VCaP (cell line): ENCODE results near the gene DHRS1.

Experiments used
- H3K27ac ChIP-seq: fragments of 450-650 bp; 2 replicates; pipeline ENCODE4 v1.5.1; 2017
- TF ChIP-seq, protein P1 (sequence below): fragments of 450-650 bp; conservative IDR thresholded peaks from 2 replicates; pipeline ENCODE4 v1.5.1; 2017; ENCODE audit warnings: mild to moderate bottlenecking, moderate library complexity

The DHRS1 gene

DNA sequence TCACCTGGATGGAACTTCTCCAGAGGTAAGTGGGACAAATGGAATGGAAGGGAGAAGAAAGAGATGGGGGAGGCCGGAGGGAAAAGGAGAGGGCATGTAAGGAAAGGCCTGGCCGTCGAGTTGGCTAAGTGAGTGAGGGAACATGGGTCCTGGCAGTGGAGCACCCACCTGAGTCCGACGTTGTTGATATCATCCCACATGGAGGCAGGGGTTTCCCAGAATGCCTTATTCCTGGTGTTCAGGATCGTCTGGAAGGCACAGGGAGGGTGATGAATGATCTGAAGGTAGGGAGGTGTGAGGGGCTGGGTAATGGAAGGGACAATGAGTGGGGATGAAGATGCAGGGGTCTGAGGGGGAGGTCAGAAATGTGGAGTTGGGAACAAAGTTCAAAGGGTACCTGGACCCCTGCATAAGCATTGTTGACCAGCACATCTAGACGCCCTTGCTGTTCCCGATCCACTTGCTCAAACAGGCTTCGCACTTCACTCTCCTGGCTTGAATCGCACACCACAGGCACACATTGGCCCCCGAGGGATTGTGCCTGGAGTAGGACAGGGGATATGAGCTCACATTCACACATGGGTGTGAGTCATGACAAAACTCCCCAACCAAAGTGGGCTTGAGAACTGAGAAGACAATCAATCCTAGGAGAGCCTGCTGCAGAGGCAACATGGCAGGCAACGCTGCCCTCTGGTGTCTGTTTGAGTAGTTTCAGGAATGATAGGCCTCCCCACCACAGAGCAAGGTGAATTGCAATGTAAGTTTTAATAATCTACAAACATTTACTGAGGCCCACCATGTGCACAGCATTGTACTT is 3.0 kb downstream of the DHRS1 start:
- TF ChIP-seq, protein P1, sequence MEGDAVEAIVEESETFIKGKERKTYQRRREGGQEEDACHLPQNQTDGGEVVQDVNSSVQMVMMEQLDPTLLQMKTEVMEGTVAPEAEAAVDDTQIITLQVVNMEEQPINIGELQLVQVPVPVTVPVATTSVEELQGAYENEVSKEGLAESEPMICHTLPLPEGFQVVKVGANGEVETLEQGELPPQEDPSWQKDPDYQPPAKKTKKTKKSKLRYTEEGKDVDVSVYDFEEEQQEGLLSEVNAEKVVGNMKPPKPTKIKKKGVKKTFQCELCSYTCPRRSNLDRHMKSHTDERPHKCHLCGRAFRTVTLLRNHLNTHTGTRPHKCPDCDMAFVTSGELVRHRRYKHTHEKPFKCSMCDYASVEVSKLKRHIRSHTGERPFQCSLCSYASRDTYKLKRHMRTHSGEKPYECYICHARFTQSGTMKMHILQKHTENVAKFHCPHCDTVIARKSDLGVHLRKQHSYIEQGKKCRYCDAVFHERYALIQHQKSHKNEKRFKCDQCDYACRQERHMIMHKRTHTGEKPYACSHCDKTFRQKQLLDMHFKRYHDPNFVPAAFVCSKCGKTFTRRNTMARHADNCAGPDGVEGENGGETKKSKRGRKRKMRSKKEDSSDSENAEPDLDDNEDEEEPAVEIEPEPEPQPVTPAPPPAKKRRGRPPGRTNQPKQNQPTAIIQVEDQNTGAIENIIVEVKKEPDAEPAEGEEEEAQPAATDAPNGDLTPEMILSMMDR: peak; percentile 80
- H3K27ac ChIP-seq: no peak overlapping the region

DNA sequence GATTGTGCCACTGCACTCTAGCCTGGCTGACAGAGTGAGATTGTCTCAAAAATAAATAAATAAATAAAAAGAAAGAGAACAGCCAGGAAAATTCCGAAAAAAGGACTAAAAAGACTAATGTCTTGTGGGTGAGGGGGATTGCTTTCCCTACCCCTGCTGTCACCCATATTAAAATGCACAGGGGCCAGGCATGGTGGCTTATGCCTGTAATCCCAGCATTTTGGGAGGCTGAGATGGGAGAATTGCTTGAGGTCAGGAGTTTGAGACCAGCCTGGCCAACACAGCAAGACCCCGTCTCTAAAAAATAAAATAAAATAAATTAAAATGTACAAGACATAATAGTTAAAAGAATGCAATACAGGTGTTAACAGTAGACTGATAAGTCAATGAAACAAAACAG is 6.1 kb downstream of the DHRS1 start:
- TF ChIP-seq, protein P1: no peak

GRCh38 chr14:24292118-24292807 is 7.3 kb downstream of the DHRS1 start:
- TF ChIP-seq, protein P1: no peak

More for the DNA sequence above, 6.1 kb downstream of the DHRS1 start:
- no peak overlapping the region for H3K27ac ChIP-seq

DNA sequence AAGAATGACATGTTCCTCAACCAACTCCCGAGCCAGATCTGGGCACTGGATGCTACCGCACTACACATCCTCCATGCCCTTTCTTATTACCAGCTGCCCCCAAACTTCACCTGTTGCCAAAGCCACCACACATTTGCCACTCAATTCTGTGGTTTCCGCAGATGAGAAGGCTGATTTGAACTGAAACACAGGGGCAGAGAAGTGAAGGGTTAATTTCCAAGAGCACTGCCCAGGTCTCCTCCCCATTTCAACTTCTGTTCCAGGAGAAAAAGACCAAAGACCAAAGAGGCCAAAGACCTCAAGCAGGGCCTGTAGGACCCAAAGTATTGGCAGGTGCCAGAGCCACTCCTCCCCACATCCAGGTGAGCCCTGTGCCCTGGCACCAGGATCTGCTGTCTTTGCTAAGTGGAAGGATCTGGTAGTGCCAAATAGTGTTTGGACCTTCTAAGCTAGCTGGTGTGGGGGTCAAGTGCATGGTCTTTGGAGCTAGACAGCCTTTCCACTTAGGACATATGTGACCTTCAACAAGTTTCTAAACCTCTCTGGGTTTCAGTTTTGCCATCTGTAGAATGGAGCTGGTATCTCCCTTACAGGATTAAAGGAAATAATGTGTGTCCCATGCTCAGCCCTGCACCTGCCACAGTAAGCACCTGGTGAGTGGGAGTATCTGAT is 8.0 kb downstream of the DHRS1 start:
- TF ChIP-seq, protein P1: no peak
- H3K27ac ChIP-seq: no peak overlapping the region

More at GRCh38 chr14:24292118-24292807, 7.3 kb downstream of the DHRS1 start:
- H3K27ac ChIP-seq: no peak overlapping the region

DNA sequence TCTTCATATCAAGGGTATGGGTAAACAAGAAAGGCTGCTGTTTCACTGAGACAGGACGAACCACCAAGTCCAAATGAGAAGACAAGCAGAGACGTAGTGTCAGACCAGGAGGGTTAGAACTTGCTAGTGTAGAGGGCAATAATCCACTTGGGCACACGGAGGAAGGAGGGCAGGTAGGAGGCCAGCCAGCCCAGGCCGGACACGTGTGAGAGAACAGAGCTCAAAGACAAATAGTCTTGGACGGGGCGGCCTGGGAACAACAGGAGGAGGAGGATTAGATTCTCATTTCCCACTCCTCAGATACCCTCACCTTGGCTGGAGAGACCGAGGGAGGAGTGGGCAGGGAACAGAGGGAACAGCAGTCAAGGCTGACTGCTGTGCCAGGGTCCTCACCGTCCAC is 8.8 kb downstream of the DHRS1 start:
- no peak overlapping the region for H3K27ac ChIP-seq
- TF ChIP-seq, protein P1: no peak

DNA sequence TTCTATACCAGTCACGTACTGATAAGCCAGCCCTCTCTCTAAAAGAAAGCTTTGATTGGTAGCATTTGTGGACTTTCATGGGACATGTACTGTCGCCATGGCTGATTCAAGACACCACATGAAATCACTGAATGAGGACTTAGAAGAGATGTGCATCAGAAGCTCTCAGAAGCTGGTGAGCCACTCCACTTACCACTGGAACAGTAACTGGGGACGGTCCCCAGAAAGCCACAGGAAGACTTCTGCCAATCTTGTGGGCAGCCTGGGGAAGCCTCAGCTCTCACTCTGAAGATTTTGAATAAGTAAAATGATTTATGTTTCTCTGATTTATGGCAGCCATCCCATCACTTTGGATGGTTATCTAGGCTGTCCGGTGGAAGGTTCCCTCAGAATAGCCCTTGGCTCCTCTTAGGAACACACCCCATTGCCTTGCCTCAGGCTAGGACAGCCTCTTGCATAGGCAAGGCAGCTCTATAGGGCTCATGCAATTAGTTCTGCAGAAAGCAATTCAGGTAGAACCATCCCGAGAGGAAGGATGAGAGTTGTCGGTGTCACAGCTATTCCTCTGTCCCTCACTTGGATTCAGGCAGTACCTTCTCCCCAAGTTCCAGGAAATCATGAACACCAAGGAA is 9.8 kb downstream of the DHRS1 start:
- H3K27ac ChIP-seq: no peak overlapping the region
- TF ChIP-seq, protein P1: no peak

GRCh38 chr14:24286996-24287395 is 12.6 kb downstream of the DHRS1 start:
- no peak overlapping the region for H3K27ac ChIP-seq
- TF ChIP-seq, protein P1: no peak
